Mucosa of stomach (tissue), 1 donor: ENCODE measurements around the gene TMEM253.

Experiments
- H3K27me3 ChIP-seq: one replicate; pipeline ENCODE4 v1.7.0; 2013; ENCODE audit warnings: mild to moderate bottlenecking, low read length; ENCODE audit not compliant: control insufficient read depth, insufficient read depth
- H3K36me3 ChIP-seq: one replicate; pipeline ENCODE4 v1.7.0; 2013; ENCODE audit warnings: low read length; ENCODE audit not compliant: control insufficient read depth, insufficient read depth
- H3K4me1 ChIP-seq: one replicate; pipeline ENCODE4 v1.7.0; 2013; ENCODE audit warnings: mild to moderate bottlenecking, low read length; ENCODE audit not compliant: control insufficient read depth, insufficient read depth
- H3K4me3 ChIP-seq: one replicate; pipeline ENCODE4 v1.7.0; 2013; ENCODE audit warnings: low read length
- H3K9ac ChIP-seq: one replicate; pipeline ENCODE4 v1.7.0; 2013; ENCODE audit warnings: mild to moderate bottlenecking, low read length, moderate library complexity
- H3K9me3 ChIP-seq: one replicate; pipeline ENCODE4 v1.7.0; 2013; ENCODE audit warnings: mild to moderate bottlenecking, low read length, moderate library complexity; ENCODE audit not compliant: control insufficient read depth
- donor health status: Pancreatic carcinoma.

Gene TMEM253

GRCh38 chr14:21073921-21074320 is 26.9 kb upstream of the TMEM253 start:
- H3K9ac ChIP-seq: no peak overlapping the region
- H3K9me3 ChIP-seq: no peaks in the 10 kb centered on the region
- no peak overlapping the region for H3K4me3 ChIP-seq
- peaks cover 30% of the 10 kb centered on the region for H3K4me1 ChIP-seq
- H3K36me3 ChIP-seq: peaks cover 30% of the 10 kb centered on the region
- peaks cover 9% of the 10 kb centered on the region for H3K27me3 ChIP-seq

GRCh38 chr14:21074398-21075272 is 26.2 kb upstream of the TMEM253 start:
- peaks cover 23% of the 10 kb centered on the region for H3K4me1 ChIP-seq
- H3K9me3 ChIP-seq: no peaks in the 10 kb centered on the region
- no peak overlapping the region for H3K4me3 ChIP-seq
- peaks cover 2% of the 10 kb centered on the region for H3K27me3 ChIP-seq
- peaks cover 38% of the 10 kb centered on the region for H3K36me3 ChIP-seq
- H3K9ac ChIP-seq: no peak overlapping the region

- H3K9ac ChIP-seq: no peak overlapping the region
- peaks cover 20% of the 10 kb centered on the region for H3K4me1 ChIP-seq
- H3K36me3 ChIP-seq: peaks cover 39% of the 10 kb centered on the region
- no peaks in the 10 kb centered on the region for H3K27me3 ChIP-seq
- H3K4me3 ChIP-seq: no peak overlapping the region
- no peaks in the 10 kb centered on the region for H3K9me3 ChIP-seq
Measured at GRCh38 chr14:21075719-21076437, 25.0 kb upstream of the TMEM253 start.

- Histone ChIP-seq H3K4me1 (peaks cover 8% of the 10 kb centered on the region), H3K27me3 (no peaks in the 10 kb centered on the region), H3K9ac (no peak overlapping the region), H3K4me3 (no peak overlapping the region), H3K9me3 (no peaks in the 10 kb centered on the region), H3K36me3 (peaks cover 47% of the 10 kb centered on the region)
Measured at GRCh38 chr14:21077672-21078071, 23.2 kb upstream of the TMEM253 start.

GRCh38 chr14:21078287-21078686 is 22.6 kb upstream of the TMEM253 start:
- Histone ChIP-seq H3K27me3 (no peaks in the 10 kb centered on the region), H3K4me3 (no peak overlapping the region), H3K9me3 (no peaks in the 10 kb centered on the region), H3K9ac (no peak overlapping the region), H3K36me3 (peaks cover 51% of the 10 kb centered on the region), H3K4me1 (peaks cover 2% of the 10 kb centered on the region)

GRCh38 chr14:21078726-21079125 is 22.1 kb upstream of the TMEM253 start:
- no peaks in the 10 kb centered on the region for H3K9me3 ChIP-seq
- no peaks in the 10 kb centered on the region for H3K4me1 ChIP-seq
- H3K4me3 ChIP-seq: no peak overlapping the region
- H3K9ac ChIP-seq: no peak overlapping the region
- peaks cover 51% of the 10 kb centered on the region for H3K36me3 ChIP-seq
- no peaks in the 10 kb centered on the region for H3K27me3 ChIP-seq

GRCh38 chr14:21081521-21082142 is 19.2 kb upstream of the TMEM253 start:
- peaks cover 33% of the 10 kb centered on the region for H3K36me3 ChIP-seq
- no peaks in the 10 kb centered on the region for H3K27me3 ChIP-seq
- no peak overlapping the region for H3K4me3 ChIP-seq

GRCh38 chr14:21083565-21084325 is 17.1 kb upstream of the TMEM253 start:
- Histone ChIP-seq H3K9me3 (no peaks in the 10 kb centered on the region), H3K9ac (no peak overlapping the region), H3K27me3 (no peaks in the 10 kb centered on the region), H3K4me3 (no peak overlapping the region), H3K4me1 (peaks cover 6% of the 10 kb centered on the region), H3K36me3 (peaks cover 26% of the 10 kb centered on the region)

More at GRCh38 chr14:21081521-21082142, 19.2 kb upstream of the TMEM253 start:
- Histone ChIP-seq H3K9me3 (no peaks in the 10 kb centered on the region), H3K4me1 (peaks cover 6% of the 10 kb centered on the region), H3K9ac (no peak overlapping the region)

- Histone ChIP-seq H3K27me3 (no peaks in the 10 kb centered on the region), H3K9ac (no peak overlapping the region), H3K9me3 (no peaks in the 10 kb centered on the region), H3K4me1 (peaks cover 7% of the 10 kb centered on the region), H3K4me3 (no peak overlapping the region), H3K36me3 (peaks cover 19% of the 10 kb centered on the region)
Measured at GRCh38 chr14:21084396-21084795, 16.5 kb upstream of the TMEM253 start.

GRCh38 chr14:21084998-21085853 is 15.6 kb upstream of the TMEM253 start:
- Histone ChIP-seq H3K4me3 (no peak overlapping the region), H3K9me3 (no peaks in the 10 kb centered on the region), H3K36me3 (peaks cover 20% of the 10 kb centered on the region), H3K4me1 (peaks cover 15% of the 10 kb centered on the region), H3K27me3 (no peaks in the 10 kb centered on the region), H3K9ac (no peak overlapping the region)

- Histone ChIP-seq H3K9me3 (no peaks in the 10 kb centered on the region), H3K4me3 (no peak overlapping the region), H3K9ac (no peak overlapping the region), H3K36me3 (peaks cover 18% of the 10 kb centered on the region), H3K4me1 (peaks cover 15% of the 10 kb centered on the region), H3K27me3 (no peaks in the 10 kb centered on the region)
Measured at GRCh38 chr14:21086908-21087293, 14.0 kb upstream of the TMEM253 start.
